COLO668 (cell line): ENCODE measurements around the gene STK40.

Experiments used
- DNase-seq: peaks from one replicate; lab custom pipeline; 2025; ENCODE audit not compliant: unreplicated experiment; lab: John Stamatoyannopoulos, UW

The STK40 gene, protein sequence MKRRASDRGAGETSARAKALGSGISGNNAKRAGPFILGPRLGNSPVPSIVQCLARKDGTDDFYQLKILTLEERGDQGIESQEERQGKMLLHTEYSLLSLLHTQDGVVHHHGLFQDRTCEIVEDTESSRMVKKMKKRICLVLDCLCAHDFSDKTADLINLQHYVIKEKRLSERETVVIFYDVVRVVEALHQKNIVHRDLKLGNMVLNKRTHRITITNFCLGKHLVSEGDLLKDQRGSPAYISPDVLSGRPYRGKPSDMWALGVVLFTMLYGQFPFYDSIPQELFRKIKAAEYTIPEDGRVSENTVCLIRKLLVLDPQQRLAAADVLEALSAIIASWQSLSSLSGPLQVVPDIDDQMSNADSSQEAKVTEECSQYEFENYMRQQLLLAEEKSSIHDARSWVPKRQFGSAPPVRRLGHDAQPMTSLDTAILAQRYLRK

GRCh38 chr1:36385410-36386264 lies at the start of gene STK40:
Gene STK40 (minus strand): TSS chr1:36385924. CDS start chr1:36361332, 24,592 bp downstream.
- peak; percentile 100 for DNase-seq

- DNase-seq: no peak
These were observed 47.4 kb upstream of the STK40 start for GRCh38 chr1:36433102-36433501.

DNA sequence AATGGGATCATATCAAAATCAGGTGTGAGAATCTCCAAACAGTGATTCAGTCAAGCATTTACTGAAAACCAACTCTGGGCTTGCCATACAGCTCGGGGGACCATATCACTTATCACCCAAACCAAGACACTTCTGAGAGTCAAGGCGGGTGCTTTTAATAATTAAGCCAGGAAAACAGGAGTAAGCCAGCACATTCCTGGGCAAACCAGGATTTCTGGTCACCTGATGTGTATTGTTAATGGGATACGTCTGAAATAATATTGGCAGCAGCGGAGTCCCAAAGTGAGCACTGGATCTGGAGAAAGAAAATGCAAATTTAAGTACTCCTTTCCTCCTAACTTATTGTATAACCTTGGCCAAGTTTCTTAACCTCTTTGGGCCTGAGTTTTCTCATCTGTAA lies 46.9 kb upstream of the STK40 start:
- no peak for DNase-seq

DNA sequence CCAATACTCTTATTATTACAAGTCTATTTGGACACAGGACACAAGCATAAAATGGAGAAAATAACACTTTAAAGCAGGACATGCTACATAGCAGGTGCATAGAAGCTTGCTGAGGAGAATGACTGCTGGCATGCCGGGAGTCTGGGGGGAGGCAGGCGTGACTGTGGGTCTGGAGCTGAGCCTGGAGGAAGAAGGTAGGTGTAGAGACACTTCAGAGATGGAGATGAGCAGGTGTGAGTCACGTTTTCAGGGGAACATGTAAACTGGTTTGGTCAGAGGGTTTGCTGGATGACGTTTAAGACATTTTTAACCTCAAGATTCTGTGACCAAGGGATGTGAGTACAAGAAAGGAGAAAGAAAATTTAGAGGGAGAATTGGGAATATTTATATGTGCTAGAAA lies 40.1 kb upstream of the STK40 start:
- no peak for DNase-seq

DNA sequence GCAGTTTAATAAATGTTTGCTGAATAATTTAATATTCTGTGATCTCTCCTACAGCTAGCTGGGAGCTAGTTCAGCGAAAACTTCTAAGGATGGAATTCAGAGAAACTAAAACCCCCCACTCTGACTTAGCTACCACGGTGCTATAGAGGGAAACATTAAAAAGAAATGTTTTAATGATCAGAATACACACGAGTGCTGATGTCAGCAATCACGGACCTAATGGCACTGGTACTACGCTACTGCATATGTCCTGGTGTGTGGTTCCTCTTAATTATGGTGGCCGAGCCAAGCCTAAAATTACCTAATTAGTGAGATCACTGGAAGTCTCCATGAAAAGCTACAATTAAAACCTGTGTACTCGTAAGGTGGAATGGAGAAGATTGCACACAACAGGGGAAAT lies 35.9 kb upstream of the STK40 start:
- no peak for DNase-seq

DNA sequence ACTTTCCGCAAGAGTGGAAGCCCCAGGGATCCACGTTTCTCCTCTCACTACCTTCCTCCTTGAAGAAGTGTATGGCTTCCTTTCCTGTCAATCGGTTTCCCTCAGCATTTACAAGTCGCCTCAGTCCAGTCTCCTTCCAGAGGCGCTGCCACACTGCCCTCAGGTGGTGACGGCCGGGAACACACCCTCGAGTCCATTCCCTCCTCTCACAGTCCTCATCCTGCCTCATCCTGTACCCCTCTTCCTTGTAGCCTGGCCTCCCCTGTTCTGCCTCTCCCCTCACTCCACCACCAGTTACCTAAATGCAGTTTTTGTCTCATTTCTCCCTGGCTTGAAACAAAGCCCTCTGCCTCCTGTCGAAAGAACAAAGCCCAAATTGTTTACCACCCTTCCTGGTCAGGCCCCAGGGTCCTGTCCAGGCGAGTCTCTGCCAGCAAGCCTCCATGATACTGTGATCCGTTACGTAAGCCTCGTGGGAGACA lies 35.2 kb upstream of the STK40 start:
- peak; percentile 88 for DNase-seq

- DNase-seq: no peak
These were observed 34.7 kb upstream of the STK40 start for GRCh38 chr1:36420409-36420808.

DNA sequence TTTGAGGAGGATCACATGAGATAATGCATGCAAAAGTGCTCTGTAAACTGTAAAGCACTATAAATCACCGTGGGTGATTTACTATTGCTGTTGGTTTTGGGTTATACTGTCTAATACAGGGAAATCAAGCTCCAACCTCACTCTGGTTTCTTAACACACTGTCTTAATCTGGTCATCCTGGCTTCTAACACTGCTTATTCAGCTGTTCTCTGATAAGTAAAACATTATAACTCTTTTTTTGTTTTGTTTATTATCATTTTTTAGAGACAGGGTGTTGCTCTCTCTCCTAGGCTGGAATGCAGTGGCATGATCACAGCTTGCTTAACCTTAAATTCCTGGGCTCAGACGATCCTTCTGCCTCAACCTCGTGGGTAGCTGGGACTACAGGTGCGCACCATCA lies 33.8 kb upstream of the STK40 start:
- no peak for DNase-seq

DNA sequence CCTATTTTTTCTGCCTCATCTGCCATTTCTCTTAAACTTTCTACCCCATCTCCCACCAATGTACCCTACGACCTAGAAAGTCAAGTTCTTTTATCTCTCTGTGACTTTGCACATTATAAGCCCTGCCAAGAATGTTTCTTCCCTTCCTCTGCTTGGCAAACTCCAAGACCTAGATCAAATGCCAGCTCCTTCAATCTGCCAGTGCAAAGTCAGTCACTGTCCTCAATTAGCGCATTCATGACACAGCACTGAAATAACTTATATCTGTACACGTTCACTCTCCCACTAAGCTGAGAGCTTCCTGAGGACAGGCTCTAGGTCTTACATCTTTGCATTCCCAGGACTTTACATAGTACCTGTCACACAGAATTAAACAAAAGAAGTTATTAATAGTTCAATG lies 33.4 kb upstream of the STK40 start:
- DNase-seq: no peak

GRCh38 chr1:36417931-36418330 lies 32.2 kb upstream of the STK40 start:
- DNase-seq: no peak

- no peak for DNase-seq
These were observed 30.1 kb upstream of the STK40 start for GRCh38 chr1:36415661-36416326.

GRCh38 chr1:36414384-36414783 lies 28.7 kb upstream of the STK40 start:
- no peak for DNase-seq

GRCh38 chr1:36411674-36412648 lies 26.2 kb upstream of the STK40 start:
- DNase-seq: peak; percentile 25

DNA sequence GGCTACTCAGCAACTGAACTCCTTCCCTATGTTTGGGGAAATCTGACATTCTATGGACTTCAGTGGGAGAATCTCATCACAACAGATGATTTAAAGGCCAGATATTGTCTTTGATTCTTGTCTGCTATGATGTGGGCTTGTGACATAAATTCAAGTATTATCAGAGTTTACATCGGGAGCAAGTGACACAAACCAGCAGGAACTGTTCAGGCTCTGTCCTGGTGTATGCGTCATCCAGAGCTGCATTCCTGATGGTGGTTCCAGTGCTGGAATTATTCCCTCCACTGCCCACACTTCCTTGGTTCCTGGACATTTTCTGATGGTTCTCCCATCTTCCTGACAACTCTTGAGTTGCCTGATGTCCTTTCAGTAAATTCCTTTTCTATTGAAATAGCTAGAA lies 22.8 kb upstream of the STK40 start:
- no peak for DNase-seq

GRCh38 chr1:36406440-36406839 lies 20.7 kb upstream of the STK40 start:
- no peak for DNase-seq

DNA sequence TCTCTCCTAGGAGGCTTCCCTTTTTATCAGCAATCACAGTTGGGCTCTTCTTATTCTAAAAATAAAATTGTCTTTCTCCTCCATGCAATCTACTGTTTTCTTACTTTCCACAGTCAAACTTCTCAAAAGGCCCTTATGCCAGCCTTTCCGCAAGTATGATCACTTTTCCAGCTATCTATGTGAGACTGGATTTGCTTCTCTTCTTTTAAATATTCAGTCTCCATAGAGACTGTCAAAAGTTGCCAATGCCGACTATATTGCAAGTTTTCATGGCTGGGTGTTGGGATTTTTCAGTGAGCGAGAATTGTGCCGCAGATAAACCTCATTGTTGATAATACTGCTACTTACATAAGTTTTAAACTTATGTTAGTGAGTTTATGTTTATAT lies 16.8 kb upstream of the STK40 start:
- no peak for DNase-seq

GRCh38 chr1:36401602-36402503 lies 16.1 kb upstream of the STK40 start:
- DNase-seq: no peak

- no peak for DNase-seq
These were observed 15.3 kb upstream of the STK40 start for GRCh38 chr1:36400825-36401601.

GRCh38 chr1:36400514-36400824 lies 14.7 kb upstream of the STK40 start:
- no peak for DNase-seq
